HG02840 (cell line): ENCODE measurements around the gene RBM8A.

Experiments
- ATAC-seq: cut with Tn5 transposase; IDR thresholded peaks from one replicate; pipeline ENCODE4 v1.9.1; 2021; ENCODE audit warnings: mild to moderate bottlenecking, moderate library complexity, moderate number of reproducible peaks; ENCODE audit not compliant: unreplicated experiment, low FRiP score

RBM8A gene

DNA sequence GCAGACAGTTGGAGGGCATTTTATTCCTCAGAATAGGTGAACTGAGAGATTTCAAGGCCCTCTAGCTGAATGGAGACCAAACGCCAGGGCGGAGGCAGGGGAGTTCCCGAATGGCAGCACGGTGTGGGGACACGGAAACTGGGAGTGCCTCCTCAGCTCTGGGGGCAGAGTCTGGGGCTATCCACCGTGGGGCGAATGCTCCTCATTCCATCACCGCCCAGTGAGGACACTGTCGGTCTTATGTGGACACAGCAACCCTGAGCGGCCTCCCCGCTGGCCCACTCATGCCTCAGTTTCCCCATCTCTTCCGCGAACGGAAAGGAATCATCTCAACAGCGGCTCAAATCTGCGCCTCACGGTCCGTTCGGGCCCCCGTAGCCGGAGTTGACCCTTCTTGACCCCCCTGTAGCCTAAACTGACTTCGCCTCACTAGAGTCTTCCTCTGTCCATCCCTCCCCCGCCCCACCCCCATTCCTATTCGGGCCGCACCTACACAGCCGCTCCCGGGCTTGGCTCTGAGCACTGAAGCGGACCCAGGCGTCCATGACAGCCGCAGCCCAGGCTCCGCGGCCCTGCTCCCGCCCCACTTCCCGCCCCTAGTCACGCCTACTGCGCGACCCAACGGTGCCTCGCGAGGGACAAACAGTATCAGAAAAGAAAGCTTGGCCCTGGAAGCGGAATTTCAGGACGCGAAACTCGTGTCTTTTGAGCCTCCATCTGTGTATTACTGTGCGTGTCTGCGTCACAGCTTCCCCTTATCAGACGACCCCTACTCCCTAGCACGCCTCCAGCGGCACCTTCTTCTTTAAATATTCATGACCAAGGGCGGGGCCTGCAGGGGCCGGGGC lies 8.9 kb downstream of the RBM8A start, which contains the start of gene PEX11B:
TSS of gene PEX11B (minus strand) at position 574 of the 848 bp plus-strand sequence. CDS start at position 545, 29 bp downstream.
- ATAC-seq = peak; percentile 79

DNA sequence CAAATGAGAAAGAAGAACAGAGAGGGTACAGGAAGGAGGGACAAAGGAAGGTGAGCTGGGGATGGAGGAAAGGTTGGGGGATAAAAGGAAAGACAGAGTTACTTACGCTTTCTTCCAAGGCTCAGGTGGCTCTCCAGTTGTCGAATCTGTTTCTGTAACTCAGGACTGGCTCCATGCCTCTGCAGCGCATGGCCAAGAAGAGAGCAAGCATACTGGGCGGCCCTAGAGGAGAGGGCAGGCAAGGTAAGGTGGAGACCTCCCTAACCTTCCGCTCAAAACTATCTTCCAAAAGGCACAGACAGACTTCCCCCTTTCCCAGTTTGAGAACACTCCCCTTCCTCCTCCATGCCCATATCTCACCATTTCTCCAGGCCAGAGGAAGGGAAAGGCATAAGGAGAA lies 9.7 kb downstream of the RBM8A start:
- ATAC-seq = no peak

DNA sequence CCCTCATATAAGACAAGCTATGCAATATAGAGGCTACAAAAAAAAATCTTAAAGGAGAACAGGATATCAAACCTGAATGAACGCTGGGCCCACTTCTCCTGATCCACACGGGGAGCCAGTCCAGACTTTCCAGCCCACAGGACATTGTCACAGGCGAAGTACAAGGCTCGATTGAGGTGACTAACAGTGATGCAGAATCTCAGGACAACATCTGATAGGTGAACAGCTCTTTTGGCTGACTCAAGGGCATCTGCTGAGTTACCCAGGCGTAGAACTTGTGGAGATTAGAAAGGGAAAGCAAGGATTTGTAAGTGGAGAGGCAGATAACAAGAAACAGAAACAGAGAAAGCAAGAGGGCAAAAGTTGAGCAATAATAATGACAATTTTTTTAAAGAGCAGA lies 10.5 kb downstream of the RBM8A start:
- no peak for ATAC-seq

DNA sequence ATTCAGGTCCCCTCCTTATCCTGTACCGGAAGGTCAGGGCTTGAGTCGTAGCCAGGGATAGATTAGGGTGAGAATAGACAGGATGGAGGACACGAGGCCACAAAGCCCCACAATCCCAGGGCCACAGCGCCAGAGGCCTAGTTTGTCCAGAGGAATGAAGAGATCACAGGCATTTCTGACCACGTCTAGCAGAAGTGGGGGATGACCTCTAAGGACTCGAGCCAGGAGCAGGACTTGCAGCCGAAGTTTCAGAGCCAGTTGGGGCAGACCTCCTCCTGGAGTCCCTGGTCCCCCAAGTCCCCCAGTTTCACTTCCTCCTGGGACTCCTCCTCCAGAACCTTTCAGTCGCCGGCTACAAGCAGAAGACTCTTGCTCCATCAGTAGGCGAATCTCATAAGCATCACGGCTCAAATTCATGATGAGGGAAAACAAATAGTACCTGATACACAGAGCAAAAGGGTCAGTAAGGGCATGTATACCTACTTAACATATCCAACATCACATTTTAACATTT lies 15.1 kb downstream of the RBM8A start:
- no peak for ATAC-seq

DNA sequence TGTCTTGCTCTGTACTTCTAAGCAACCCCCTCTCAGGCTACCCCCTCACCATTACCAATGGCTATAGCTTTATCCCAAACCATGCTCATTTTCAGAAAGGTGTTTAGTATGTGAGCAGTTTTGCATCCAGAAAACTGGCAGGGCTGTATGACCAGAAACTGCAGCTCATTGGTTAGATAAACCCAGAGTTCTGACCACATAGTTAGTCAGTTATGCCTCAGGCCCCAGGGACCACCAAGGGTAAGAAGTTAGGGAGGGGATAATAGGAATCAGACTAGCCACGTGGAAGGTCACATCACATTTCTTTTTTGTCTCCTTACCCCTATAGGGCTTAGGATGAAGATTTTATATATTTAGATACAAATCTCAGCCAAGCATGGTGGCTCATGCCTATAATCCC lies 18.6 kb downstream of the RBM8A start:
- no peak for ATAC-seq

DNA sequence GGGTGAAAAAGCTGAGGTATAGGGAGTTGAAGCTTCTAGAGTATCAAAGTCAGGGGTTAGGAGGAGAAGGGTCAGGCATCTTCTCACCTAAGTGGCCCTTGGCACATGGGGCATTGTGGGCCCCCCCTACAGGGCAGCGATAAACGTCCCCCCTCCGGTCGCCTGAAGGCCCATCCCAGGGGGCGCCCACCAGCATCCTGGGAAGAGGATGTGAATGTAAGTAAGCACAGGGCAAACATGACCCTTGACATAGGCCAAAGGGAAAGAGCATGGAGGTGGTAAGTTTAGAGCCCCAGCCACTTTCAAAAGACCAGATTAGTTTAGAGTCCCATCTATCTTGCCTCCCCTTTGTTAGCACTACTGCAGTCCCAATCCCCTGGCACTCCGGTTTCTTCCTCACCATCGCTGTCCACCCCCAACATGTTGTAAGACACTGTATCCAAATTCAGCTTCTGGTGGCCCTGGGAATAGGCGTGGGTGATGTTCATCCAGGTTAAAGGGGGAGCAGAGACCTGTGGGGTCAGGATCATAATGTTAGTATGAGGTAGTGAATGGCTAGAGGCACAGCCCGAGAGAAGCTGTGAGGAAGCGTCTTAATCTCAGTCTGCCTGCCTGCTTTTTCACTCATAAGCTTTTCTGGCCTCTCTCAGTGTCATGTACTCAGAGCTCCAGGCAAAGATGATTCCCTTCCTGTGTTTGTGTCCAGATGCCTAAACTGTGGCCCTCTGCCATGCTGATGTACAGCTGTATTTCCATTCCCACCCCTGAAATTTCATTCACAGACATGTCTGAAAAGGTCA lies 20.1 kb downstream of the RBM8A start:
- ATAC-seq = no peak

DNA sequence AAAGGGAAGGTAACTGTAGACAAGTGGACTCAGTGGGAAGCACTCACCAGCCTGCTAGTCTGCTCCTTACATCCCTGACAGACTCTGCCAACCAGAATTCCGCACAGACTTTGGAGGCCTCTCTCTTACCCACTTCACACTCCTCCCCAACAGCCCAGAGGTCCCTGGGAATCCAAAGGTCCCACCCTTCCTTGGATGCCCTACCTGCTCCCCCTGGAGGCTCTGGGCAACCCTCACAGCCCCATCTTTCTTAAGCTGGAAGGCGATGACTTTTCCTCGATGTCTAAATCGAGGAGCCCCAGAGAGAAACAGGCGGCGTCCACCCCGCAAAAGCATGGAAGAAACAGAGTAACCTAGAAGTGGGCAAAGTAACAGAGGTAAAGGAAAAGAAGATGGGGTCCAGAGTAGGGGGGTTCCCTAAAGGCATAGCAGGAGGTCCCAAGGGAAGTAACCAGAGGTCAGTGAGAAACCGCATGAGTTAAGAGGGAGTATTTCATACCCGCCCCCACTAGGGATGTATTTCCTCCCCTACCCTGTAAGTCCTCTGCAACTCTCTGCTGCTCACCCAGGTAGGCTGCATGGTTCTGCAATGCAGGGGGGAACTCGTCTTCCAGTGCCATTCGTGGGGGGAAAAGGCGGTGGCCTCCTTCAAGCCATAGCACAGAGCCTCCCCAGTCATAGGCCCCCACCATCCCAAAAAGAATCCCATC lies 25.8 kb downstream of the RBM8A start:
- no peak for ATAC-seq

DNA sequence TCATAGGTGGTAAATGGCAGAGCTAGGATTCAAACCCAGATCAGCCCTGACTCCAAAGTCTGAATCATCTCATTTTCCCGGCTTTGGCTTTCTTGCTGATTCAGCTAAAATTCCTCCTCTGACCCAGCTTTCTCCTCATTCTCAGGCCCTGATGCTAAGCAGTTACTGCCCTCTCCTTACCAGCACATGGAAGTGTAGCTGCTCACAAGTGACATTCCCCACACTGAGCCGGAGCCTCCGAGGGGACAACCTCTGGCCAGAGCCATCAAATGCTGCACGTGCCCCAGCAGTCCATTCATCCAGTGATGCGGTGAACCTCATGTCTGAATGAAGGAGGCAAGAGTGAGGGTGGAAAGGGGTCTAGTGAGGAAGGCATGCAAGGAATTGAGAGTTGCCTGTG lies 28.5 kb downstream of the RBM8A start:
- ATAC-seq = no peak

DNA sequence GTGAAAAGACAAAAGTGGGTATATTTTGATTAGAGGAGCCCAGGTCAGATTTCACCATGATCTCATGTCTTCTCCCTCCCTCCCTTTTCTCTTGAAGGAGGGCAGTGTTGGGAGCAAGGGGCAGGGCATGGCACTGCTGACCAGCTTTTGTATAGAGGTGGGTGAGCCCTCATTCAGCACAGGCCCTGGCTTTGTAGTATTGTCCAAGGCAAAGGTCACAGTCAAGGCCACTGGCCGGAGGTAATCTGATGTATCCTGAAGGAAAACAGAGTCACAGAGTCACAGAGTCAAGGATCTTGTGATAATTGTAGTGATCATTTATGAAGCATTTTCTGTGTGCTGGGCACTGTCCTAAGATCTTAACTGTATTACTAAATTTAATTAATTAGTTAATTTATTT lies 29.3 kb downstream of the RBM8A start:
- ATAC-seq = no peak

DNA sequence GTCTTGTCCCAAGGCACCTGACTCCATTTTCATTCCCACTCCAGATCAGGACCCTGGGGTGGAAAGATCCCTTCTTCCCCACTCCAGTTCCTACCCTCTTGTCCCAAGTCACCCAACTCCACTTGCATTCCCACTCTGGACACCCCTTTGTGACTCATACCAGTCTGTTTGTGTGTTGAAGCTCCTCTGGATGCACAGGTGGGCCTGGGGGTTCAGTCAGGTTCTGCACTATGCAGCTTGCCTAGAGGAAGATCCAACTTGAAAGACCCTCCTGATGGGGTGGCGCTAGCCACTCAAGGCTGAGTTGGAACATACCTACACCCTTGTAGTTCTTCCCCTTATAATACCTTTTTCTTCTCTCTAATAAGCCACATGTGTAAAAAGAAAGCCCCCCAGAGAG lies 31.8 kb downstream of the RBM8A start:
- no peak for ATAC-seq

DNA sequence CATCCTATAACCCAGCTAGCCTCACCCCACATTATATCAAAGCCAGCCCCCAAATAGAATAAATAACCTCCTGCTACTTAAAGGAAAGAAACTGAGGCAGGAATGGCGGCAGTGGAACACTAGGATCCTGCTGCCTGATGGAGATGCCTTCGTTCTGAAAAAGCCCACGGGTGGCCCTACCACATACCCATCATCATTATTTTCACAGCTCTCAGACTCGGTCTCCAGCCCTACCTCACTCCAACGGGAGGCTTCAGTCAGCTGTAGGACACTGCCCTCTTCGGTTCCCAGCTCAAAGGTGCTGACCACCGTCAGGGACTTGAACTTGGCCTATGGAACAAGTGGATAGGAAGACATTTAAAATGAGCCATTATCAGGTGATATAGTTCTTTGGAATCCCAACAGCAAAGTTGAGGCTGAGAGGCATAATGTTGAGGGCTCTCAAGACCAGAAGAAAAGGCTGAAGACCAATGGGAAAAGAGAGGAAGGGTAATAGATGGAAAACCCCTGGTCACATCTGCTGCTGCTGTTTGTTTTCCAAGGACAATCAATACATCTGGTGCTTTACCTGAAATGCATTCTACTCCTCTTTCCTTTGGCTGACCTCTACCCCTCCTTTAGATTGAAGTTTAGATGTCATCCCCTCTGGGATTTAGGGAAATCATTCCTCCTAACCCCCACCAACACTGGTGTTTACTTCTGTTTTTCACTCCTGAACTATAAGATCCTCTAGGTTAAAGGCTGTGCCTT lies 33.8 kb downstream of the RBM8A start:
- ATAC-seq = no peak

DNA sequence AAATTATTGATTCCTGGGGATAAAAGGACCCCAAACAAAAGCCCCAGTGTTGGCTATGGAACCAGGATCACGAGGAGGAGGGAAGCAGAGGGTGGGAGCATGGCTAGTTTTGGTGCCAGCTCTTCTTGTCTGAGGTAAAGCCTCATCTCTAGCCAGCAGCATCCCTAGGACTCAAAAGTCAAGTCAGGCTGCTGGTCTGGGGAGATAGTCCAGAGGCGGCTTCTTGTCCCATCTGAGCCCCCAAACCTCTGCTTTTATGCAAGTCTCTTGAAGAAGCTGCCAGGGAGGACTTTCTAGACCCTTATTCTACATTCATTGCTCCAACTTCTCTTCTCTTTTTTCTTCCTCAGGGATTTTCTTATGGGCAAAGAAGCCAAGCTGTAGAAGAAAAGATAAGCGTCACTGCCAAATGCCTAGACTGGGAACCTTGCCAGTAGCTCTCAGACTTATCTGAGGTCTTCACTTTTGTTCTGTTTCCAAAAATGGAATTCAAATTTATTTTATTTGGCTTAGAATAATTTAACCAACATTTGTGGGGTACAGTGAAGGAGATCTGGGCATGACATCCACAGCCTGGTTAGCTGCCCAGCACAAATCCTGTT lies 34.7 kb downstream of the RBM8A start:
- ATAC-seq = no peak

DNA sequence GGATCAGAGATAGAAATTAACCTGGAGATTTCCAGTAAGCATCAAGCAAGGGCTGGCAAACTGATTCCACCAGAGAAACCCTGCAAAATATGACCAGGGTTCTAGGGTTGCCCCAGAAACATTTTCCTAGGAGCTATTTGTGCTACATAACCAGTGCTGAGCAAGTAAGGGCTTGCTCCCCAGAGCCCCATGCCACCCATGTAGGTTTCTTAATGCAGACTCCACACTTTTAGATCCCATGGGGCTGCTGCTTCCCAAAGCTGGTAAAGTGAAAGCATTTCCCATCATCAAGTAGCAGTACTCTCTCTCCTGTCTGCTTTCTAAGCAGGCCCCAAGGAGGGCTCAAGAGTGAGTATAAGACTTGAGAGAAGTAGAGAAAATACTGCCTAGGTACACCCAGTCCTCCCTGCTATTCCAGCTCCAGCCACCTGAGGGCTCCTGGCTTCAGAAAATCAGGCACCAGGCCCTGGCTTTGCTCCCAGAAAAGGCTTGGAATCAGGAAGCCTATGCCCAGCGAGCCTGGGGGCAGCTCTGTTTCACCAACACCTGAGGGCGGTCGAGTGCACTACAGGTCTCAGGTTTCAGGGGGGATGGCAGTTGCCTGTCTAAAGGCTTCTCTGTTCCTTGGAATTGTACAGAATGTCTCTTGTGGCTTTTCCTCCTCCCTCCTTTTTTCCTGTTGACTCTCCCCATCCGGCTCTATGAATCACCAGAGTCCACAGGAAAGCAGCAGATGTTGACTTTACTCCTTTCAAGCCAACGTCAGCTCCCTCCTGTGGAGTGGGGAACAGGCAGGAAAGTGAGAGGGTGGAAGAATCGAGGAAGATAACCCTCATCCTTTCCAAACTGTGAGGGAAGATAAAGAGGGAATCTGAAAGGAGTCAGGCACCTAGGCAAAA lies 35.4 kb downstream of the RBM8A start:
- no peak for ATAC-seq

DNA sequence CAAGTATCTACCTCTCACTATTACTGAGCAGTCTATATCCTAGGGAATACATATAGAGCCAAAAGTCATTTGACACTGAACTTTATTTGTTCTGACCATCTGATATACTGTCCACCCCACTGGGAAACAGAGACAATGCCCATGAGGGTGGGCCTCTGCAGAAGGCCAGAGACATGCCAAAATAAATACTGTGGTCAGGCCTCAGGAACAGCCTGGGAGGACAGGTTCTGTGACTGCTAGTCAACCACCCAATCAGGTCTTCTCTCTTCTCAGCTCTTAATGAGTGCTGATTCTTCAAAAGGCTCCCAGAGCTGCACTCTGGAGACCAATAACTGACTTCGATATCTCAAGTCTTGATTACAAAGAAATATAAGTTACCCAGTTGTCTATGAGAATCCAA lies 36.1 kb downstream of the RBM8A start:
- no peak for ATAC-seq

DNA sequence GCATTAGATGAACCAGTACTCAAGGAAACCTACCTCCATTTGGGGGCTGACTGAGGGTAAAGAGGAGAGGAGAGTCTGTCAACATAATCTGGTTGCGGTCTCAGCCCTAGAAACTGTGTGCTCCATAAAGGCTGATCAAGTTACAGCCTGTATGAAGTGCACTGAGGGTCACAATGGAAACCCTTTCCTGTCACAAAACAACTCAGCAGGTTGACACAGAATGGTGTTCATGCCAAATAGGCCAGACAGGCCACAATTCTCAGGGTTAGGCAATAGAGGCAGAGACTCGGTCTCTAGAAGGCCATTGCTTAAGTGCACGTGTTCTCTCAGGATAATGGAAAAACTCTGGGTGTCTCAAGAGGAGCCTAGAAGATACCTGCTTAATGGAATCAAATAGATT lies 37.6 kb downstream of the RBM8A start:
- ATAC-seq = no peak

DNA sequence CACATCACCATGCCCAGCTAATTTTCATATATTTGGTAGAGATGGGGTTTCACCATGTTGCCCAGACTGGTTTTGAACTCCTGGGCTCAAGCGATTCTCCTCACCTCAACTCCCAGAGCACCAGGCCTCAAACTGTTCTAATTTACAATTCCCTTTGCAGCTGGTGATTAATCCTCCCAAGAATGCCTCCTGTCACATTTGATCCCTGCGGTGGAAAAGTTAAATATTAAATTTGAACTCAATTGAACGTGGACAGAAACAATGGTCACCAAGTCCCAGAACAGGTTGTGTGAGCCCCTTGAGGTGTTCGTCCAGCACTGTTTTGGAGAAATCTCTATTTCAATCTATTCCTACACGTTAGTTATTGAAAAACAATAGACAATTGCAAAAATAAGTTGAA lies 39.7 kb downstream of the RBM8A start:
- no peak for ATAC-seq

DNA sequence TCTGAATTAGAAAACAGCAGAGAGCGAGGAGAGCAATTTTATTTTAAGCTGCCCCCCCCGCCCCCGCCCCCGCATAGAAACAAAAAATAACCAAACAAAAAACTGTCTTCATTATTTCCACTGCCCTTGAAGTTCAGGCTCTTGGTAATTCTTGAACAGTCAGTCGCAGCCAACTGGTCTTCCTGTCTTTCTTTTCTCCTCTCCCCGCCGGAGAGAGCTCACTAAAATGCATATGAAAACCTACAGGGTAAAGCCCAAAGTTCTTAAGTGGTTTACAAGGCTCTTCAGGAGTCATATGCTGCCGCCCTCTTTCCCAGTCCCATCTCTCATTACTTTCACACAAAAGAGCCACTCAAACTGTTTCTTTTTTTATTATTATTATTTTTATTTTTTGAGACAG lies 40.5 kb downstream of the RBM8A start:
- ATAC-seq = no peak

DNA sequence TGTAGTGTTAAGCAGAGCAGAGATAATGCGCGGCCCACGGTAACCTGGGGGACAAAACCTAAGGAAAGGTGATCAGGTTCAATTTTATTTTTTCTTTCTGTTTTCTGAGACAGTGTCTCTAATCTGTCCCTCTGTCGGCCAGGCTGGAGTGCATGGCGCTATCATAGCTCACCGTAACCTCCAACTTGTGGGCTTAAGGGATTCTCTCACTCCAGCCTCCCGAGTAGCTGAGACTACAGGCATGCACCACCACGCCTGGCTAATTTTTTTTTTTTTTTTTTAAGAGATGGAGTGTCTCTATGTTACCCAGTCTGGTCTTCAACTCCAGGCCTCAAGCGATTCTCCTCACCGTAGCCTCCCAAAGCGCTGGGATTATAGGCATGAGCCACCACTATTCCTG lies 40.9 kb downstream of the RBM8A start:
- no peak for ATAC-seq
